Measurements from ENCODE around the gene PKD1.
"Not testable (repeated sequence)": the region's sequence is repeated elsewhere in the genome, so short reads cannot be mapped to it uniquely, and the experiment has no call there.

The PKD1 gene

DNA sequence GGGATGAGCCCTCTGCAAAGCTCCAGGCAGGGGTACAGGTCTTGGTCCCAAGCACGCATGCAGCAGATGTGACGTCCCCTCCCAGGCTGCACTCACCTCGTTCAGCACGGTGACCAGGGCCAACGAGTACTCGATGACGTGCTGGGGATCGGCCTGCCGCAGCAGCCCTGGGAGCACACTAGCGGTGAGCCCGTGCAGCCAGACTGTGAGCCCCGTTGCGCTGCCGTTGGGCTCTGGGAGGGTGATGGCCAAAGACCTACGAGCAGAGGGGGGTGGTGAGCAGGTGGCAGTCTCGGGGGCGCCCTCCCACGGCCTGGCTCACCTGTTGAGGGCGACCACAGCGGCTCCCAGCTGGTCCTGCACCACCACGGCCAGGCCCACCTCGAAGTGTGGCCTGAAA lies 29.9 kb downstream of the PKD1 start:
- not testable (repeated sequence) for DNase-seq

DNA sequence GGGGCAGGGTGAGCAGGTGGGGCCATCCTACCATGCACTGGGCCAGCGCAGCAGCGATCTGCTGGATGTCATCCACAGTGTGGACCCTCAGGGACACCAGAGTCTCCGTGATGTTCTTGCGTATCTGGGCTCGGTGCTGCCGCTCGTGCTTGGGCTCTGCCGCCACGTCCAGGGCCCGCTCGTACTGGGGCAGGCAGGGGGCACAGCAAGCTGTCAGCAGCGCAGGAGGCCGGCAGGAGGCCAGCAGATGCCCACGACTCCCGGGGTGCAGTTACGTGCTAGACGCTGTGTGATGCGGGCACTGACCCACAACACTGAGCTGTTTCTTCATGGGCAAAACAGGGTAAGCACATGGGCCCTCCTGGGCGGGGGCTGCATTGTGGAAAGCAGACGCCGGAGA lies 30.4 kb downstream of the PKD1 start:
- DNase-seq: not testable (repeated sequence)

GRCh38 chr16:2104464-2104863 lies 31.2 kb downstream of the PKD1 start:
- DNase-seq: not testable (repeated sequence)

DNA sequence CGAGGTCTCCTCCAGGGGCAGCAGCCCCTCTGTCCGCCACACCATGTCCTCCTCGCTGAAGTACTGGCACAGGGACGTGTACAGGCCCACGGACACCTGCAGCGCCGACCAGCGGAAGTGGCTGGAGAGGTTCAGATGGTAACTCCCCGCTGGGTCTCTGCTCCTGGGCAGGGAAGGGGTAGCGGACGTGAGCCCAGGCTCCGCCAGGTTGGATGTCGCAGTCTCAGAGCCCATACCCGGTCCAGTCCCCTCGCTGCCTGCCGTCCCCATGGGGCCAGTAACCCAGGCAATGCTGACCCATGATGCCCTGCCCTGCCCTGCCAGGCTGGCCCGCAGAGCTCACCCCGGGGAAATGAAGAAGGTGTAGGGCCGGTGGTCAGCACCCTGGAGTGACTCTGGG lies 33.2 kb downstream of the PKD1 start:
- DNase-seq: no peak

DNA sequence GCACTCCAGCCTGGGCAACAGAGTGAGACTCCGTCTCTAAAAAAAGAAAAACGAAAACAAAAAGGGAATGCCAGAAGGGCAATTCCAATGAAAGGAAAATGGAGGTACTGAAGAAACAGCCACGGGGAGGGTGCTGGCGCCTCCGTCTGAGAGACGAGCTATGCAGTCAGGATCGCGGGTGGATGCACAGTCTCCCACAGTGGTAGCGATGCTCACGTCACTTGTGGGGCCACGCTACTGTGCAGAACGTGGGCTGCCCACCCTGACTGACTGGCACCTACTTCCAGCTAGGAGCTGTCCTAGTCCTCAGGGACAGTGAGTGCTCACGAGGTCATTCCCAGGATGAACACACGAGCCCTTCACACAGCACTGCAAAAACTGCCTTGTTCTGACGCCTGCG lies 34.1 kb downstream of the PKD1 start:
- DNase-seq: not testable (repeated sequence)

DNA sequence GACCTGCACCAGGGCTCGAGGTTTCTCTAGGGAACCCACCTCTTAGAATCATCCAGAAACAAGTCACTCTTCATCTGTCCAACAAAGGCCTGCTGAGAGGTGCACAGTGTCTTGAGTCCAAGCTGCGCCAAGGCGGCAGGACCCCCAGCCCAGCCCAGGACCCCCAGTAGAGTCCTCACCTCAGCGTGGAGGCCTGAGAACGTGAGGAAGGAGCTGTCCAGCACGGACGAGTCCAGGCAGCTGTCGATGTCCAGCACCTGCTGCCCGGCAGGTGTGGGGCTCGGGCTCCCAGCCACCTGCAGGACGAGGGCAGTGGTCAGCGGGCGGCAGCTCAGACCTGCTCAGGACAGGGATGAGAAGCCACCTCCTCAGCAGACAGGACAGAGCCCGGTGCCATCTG lies 38.0 kb downstream of the PKD1 start:
- DNase-seq: not testable (repeated sequence)

- no peak for DNase-seq
Observed at GRCh38 chr16:2096853-2097595, 38.7 kb downstream of the PKD1 start.

DNA sequence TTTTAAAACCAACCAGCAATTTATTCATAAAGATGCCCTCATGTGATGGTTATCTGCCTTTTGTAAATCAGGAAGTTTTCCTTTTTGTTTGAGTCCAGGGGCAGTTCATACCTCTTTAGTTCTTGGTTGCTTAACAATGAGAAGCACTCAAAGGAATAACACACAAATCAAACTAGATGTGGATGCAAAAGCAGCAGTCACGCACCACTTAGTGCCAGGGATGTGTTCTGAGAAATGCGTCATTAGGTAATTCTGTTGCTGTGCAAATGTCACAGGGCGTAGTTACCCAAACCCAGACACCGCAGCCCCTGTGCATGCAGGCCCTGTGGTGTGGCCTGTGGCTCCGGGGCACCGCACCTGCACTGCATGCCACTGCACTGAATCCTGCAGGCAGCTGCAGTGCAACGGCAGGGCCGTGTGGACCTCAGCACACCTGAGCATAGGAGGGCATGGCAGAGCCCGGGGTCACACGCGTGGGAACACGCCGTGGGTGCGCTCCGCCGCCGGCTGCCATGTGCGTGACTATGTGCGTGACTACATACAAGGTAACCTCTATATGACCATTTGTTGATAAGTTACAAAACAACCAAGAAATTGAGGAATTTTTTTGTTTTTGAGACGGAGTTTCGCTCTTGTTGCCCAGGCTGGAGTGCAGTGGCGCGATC lies 39.6 kb downstream of the PKD1 start:
- no peak for DNase-seq

- no peak for DNase-seq
Observed at GRCh38 chr16:2095315-2095853, 40.3 kb downstream of the PKD1 start.

DNA sequence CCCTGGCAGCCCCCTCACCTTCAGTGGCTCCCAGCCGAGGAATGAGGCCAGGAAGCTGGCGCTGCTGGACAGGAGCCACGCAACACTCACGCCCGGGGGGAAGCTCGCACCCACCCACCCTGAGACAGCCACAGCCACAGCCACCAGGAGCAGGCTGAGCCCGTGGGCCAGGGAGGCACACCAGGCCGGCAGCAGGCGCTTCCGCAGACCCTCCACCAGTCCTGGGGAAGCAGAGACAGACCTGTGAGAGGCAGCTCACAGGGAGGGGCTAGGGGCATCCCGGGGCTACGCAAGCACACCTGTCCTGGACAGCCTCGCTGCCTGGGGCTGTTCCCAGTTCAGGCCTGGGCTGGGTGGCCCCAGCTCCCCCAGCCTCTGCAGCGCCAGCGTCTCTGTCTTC lies 41.9 kb downstream of the PKD1 start:
- no peak for DNase-seq

DNA sequence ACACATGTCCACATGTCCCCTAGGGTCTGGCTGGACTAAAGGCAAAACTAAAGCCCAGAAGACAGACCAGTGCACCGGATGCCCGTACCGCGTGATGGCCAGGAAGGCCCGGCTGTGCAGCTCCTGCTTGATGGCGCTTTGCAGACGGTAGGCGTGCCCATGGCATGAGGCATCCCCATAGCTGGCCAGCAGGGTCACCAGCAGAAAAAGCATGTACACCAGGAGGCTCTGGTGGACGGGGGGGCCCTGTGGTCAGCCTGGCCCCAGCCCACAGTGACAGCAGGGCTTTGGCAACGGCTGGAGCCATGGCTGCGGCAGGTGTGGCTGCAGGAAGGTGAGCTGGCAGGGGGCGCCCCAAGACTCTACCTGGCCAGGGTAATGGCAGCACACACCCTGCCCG lies 42.8 kb downstream of the PKD1 start:
- no peak for DNase-seq

- no peak for DNase-seq
Observed at GRCh38 chr16:2092256-2092620, 43.5 kb downstream of the PKD1 start.

- DNase-seq: no peak
Observed at GRCh38 chr16:2091547-2092255, 44.0 kb downstream of the PKD1 start.

- DNase-seq: peak; percentile 51
Observed at GRCh38 chr16:2090777-2091546, 44.7 kb downstream of the PKD1 start.

DNA sequence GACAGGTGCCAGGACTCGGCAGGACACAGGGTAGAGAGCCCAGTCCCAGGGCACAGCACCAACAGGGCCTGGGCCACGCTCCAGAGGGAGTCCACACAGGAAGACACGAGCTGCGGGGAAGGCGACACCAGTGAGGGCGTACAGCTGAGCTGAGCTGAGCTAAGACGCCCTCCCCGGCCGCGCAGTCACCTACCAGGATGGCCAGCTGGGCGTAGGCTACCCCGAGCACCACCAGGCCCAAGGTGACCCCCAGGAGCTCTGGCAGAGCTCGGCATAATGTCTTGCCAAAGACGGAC lies 45.3 kb downstream of the PKD1 start:
- DNase-seq: no peak

DNA sequence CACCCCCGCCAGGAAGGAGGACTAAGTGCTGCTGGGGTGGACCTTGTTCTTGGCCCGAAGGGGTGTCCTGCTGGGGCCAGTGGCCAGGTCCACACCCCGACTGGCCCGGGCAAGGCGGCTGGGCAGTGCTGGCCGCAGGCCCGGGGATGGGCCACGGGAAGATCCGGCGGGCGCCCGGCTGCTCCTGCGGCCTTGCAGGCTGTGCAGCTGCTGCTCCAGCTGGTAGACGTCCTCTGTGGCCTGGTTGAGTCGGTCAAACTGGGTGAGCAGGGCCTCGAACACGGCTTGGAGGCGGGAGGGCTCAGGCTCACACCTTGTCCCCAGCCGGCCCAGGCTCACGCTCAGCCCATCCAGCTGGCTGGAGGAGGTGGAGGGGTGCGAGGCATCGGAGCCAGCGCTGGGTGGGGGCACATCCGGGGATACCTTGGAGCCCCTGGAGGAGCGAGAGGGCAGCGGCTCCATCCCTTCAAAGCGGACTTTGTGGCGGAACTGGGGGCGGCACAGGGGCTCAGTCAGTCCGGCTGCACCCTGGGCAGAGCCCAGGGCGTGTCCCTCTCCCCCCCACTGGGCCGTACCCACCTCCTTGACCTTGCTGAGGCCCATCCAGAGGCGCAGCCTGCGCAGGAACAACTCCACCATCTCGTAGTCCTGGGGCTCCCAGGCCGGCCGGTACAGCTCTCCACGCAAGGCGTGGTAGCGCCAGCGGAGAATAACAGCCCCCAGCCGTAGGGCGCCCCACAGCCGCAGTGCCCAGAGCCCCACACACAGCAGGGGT lies 45.8 kb downstream of the PKD1 start:
- DNase-seq: no peak

DNA sequence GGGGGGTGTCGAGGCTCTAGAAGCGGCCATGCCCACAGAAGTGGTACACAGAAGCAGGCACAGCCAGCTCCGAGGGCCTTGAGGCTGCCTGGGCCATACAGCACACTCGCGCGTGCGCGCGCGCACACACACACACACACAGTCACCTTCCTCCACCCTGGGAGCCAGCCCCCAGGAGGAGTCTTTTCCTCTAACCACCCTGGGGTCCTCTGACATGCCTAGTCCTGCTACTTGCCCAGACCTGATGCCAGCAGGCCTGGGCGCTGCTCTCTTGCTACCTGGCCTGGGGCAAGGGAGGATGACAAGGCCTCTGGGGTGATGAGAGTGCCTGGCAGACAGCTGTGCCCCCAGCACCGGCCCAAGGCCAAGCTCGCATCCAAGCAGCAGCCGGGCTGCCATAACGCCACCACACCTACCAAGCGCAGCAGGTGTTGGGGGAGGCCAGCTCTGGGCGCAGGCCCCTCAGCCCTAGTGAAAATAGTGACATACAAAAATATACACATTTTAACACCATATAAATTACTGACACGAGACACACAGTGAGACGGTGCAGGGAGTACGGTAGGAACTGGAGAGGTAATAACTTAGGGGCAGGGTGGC lies 46.8 kb downstream of the PKD1 start:
- no peak for DNase-seq

DNA sequence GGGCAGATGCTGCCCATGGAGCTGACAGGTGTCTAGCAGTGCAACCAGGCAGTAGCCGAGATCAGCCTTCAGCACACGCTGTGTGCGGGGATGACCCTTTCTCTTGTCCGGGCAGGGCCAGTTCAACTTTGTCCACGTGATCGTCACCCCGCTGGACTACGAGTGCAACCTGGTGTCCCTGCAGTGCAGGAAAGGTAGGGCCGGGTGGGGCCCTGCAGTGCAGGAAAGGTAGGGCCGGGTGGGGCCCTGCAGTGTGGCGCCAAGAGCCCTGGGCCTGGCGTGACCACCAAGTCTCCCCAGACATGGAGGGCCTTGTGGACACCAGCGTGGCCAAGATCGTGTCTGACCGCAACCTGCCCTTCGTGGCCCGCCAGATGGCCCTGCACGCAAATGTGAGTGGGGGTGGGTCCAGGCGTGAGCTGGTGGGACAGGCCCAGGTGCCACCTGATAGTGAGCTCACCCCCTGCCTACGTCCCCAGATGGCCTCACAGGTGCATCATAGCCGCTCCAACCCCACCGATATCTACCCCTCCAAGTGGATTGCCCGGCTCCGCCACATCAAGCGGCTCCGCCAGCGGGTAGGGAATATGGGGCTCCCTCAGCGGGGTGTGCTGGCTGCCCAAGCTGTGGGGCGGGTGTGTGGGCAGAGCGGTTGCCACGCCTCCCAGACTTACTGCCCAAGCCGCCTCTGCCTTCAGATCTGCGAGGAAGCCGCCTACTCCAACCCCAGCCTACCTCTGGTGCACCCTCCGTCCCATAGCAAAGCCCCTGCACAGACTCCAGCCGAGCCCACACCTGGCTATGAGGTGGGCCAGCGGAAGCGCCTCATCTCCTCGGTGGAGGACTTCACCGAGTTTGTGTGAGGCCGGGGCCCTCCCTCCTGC lies 47.7 kb downstream of the PKD1 start:
- DNase-seq: no peak

DNA sequence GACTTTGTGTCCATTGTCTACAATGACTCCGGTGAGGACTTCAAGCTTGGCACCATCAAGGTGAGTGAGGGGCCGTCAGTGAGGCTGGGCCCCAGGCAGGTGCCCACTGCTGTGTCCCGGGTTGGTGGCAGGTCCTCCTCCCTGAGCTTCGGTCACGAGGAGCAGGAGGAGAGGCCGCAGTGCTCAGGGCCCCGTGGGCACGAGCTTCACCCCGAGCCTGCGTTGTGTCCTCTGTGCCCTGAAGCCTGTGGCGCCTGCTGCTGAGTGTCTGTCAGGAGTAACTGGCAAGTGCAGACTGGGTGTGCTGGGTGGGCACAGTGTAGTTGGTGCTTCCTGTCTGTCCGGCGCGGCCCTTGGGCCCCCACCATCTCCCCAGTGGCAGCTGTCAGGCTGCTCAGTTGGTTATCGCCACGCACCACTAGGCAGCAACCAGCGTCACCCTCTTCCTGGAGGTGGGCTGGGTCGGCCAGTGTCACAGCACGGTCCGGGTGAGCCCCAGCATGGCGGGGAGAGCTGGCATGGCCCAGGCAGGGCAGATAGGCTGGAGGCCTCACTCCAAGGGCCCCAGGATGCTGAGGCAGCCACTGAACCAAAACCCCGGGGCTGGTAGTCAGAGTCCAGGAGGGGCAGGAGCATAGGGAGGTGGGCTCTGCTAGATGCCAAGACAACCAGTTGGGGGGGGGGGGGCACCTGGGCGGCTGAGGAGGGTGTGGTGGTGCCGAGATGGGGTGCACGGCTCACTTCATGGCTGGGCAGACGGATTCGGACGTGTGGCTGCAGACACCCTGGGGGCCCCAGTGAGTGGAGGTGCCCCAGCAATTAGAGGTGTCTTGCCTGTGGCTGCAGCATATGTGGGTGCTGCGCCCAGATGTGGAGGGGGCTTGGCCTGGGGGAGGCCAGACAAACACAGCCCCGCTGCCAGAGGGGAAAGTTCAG lies 48.6 kb downstream of the PKD1 start:
- no peak for DNase-seq
